BJ (cell line): ENCODE measurements around the gene ABCF1. TPM values are rescaled to one million over a fixed set of nuclear protein-coding genes. Genes with fewer than 3 reads are reported as not detected.

Experiments
- CTCF ChIA-PET: fragments of 350-600 bp; formaldehyde crosslinking; extraction: SDS; loops from one replicate; lab custom pipeline; 2021; ENCODE audit warnings: antibody characterized with exemption, inconsistent platforms; lab: Yijun Ruan, JAX
- POLR2A ChIA-PET: fragments of 300-600 bp; sonication (Branson Sonifier 250); formaldehyde crosslinking; extraction: SDS; loops from one replicate; lab custom pipeline; 2021; ENCODE audit warnings: antibody characterized with exemption; lab: Charles Lee
- DNase-seq: peaks from one replicate; pipeline ENCODE4 v3.0.0-alpha.2; 2011; ENCODE audit warnings: low read depth
- H3K27me3 ChIP-seq: 2 replicates; pipeline ENCODE4 v1.6.0; 2011; ENCODE audit warnings: low read length; ENCODE audit not compliant: control insufficient read depth, insufficient read depth
- H3K36me3 ChIP-seq: 2 replicates; pipeline ENCODE4 v1.5.1; 2011; ENCODE audit warnings: low read length; ENCODE audit not compliant: control insufficient read depth, insufficient read depth
- H3K4me3 ChIP-seq: 2 replicates; pipeline ENCODE4 v1.5.1; 2011; ENCODE audit warnings: low read depth, mild to moderate bottlenecking, control low read depth, low read length
- CTCF ChIP-seq: IDR thresholded peaks from 2 replicates; pipeline ENCODE4 v1.5.1; 2011; ENCODE audit warnings: low read depth, mild to moderate bottlenecking, control low read depth, inconsistent platforms, low read length, moderate library complexity; ENCODE audit not compliant: insufficient read depth
- polyA plus RNA-seq: library from polyadenylated mRNA; depleted of rRNA; stranded (reverse); fragments of >200 nt; gene quantifications from 2 replicates; pipeline ENCODE4 v1.2.3, GENCODE V29; 2011

The ABCF1 gene
- polyA plus RNA-seq, 1 experiment: 37.9 TPM

- TF ChIP-seq CTCF: no peak
- DNase-seq: no peak
- no peak overlapping the region for H3K4me3 ChIP-seq
- CTCF ChIA-PET: interaction anchor here (4.6 kb wide), 1 partner anchor 55 kb away, joined by 32 read pairs; no protein-coding TSS in a partner anchor
- POLR2A ChIA-PET: no interaction called here
- H3K36me3 ChIP-seq: no peaks in the 10 kb centered on the region
- H3K27me3 ChIP-seq: no peaks in the 10 kb centered on the region
Observed at GRCh38 chr6:30537931-30538330, 33.3 kb upstream of the ABCF1 start.

DNA sequence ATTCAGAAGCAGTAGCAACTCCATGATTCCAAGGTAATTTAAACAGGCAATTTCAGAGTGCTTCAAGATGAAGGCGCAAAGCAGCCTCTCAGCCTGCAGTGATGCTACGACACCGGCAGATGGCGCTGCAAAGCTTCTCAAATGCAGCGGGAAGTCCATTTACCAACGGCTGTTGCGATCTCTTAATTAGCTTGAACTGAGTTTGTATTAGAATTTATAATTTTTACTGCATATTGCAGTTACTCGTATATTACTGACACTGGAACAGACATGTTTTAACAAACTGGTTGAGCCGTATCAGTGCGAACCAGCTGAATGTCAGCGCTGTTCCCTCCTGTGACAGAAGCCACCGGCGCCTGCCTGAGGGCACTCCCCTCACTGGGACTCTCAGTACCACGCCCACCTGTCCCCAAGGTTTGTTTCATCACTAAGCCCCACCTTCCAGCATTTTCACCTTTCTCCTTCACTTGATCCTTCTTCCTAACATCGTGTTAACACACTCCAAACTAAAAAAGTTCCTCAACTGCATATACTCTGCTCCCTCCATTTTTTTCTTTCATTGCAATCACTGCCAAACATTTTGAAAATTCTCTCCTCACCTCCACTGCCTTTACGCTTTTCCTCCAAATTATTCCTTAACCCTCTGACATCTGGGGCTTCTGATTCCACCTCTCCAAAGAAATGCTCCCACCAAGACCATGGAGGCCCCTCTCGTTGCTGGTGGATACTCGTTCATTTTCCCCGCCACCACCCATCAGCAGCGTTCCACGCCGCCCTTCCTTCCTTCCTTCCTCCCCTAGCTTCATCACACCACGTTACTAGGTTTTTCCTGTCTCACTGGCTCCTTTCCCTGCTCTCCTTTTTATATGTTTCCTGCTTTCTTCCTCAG is 29.5 kb upstream of the ABCF1 start:
- no peaks in the 10 kb centered on the region for H3K27me3 ChIP-seq
- H3K36me3 ChIP-seq: peaks cover 6% of the 10 kb centered on the region
- ChIA-PET CTCF (interaction anchor here (0.7 to 11.2 kb wide), 27 partner anchors 9 to 545 kb away, joined by 3 to 263 read pairs (median 7); partner anchors contain the start of genes ABCF1, GNL1 and PRR3), POLR2A (interaction anchor here (0.5 to 1.6 kb wide), 2 partner anchors 9 to 34 kb away, joined by 4 to 5 read pairs; no protein-coding TSS in a partner anchor)
- TF ChIP-seq CTCF: peak; percentile 99
- DNase-seq: peak; percentile 31
- no peak overlapping the region for H3K4me3 ChIP-seq

DNA sequence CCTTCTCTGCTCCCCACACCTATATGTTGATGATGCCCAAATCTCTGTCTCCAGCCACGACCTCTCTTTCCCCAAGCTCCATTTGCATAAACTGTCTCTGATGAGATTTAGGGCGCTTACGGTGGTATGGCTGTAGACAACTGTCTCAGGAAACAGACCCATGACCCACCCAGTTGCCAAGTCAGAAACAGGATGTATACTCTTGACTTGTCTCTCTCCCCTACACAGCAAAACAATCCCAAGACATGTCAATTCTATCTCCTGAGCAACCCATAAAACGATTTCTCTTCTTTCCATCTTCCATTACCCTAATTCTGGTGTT is 28.9 kb upstream of the ABCF1 start:
- H3K4me3 ChIP-seq: no peak overlapping the region
- H3K27me3 ChIP-seq: no peaks in the 10 kb centered on the region
- ChIA-PET POLR2A (interaction anchor here (1.6 kb wide), 1 partner anchor 10 kb away, joined by 4 read pairs; no protein-coding TSS in a partner anchor), CTCF (interaction anchor here (1.2 to 11.2 kb wide), 12 partner anchors 10 to 72 kb away, joined by 4 to 263 read pairs (median 9); partner anchors contain the start of genes ABCF1, GNL1 and PRR3)
- DNase-seq: no peak
- no peak for TF ChIP-seq CTCF
- peaks cover 9% of the 10 kb centered on the region for H3K36me3 ChIP-seq

DNA sequence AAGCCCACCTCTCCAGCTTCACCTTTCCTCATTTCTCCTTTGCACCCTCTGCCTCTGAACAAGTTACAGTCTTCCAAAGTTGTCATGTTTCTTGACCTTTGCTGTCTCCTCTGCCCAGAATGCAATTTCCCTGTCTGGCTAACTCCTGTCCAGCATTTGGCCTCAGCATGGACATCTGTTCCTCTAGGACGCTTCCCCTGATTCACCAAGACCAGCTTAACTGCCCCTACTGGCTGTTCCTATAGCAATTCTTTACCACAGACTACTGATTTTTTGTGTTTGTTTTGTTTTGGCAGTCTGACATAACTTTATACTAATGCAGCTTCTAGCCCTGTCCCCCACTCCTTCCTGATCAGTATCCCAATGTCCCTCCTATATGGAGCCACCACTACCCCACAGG is 28.3 kb upstream of the ABCF1 start:
- POLR2A ChIA-PET: interaction anchor here (1.6 kb wide), 1 partner anchor 11 kb away, joined by 4 read pairs; no protein-coding TSS in a partner anchor
- H3K4me3 ChIP-seq: no peak overlapping the region
- H3K27me3 ChIP-seq: no peaks in the 10 kb centered on the region
- TF ChIP-seq CTCF: no peak
- CTCF ChIA-PET: interaction anchor here (0.9 to 11.2 kb wide), 11 partner anchors 10 to 130 kb away, joined by 3 to 263 read pairs (median 15); partner anchors contain the start of genes DHX16, GNL1 and PRR3
- DNase-seq: no peak
- peaks cover 9% of the 10 kb centered on the region for H3K36me3 ChIP-seq

DNA sequence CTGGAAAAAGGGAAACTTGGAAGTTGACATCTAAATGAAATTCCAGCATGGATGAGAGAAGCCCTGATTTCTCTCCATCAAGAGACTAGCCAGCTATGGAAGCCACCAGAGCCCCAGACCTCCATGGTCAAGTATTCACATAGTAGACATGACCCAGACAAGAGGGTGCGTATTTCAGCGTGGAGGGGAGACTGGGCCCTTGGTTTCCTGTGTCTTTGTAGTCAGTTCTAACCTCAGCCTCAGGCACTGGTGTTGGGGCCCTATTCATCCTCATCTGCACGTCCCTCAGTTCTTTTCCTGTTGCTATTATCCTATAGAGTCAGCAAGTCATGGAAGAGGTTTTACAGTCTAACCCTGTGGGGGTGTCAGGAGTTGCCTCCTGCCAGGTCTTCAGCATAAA is 27.4 kb upstream of the ABCF1 start:
- POLR2A ChIA-PET: no interaction called here

More for the DNA sequence above, 27.4 kb upstream of the ABCF1 start:
- no peak overlapping the region for H3K4me3 ChIP-seq
- peaks cover 10% of the 10 kb centered on the region for H3K36me3 ChIP-seq
- no peak for TF ChIP-seq CTCF
- no peak for DNase-seq
- H3K27me3 ChIP-seq: no peaks in the 10 kb centered on the region
- CTCF ChIA-PET: interaction anchor here (0.7 to 11.2 kb wide), 18 partner anchors 11 to 180 kb away, joined by 3 to 263 read pairs (median 4); partner anchors contain the start of genes DHX16, GNL1 and PRR3
